Ishikawa (cell line): ENCODE measurements around the gene ZEB2.

ENCODE experiments used
- CEBPB ChIP-seq: IDR thresholded peaks from 2 replicates; pipeline ENCODE4 v1.6.1; 2012
- CREB1 ChIP-seq: IDR thresholded peaks from 2 replicates; pipeline ENCODE4 v1.6.1; 2012; ENCODE audit warnings: low read depth
- EGR1 ChIP-seq: IDR thresholded peaks from 2 replicates; pipeline ENCODE4 v1.6.1; 2012
- EP300 ChIP-seq: IDR thresholded peaks from 2 replicates; pipeline ENCODE4 v1.6.1; 2012; ENCODE audit warnings: borderline replicate concordance
- FOXM1 ChIP-seq: IDR thresholded peaks from 2 replicates; pipeline ENCODE4 v1.6.1; 2012; ENCODE audit warnings: low read depth, borderline replicate concordance
- MAX ChIP-seq: IDR thresholded peaks from 2 replicates; pipeline ENCODE4 v1.6.1; 2012
- NFIC ChIP-seq: IDR thresholded peaks from 2 replicates; pipeline ENCODE4 v1.6.1; 2012
- RAD21 ChIP-seq: IDR thresholded peaks from 2 replicates; pipeline ENCODE4 v1.6.1; 2012; ENCODE audit warnings: low read depth
- REST ChIP-seq: IDR thresholded peaks from 2 replicates; pipeline ENCODE4 v1.6.1; 2012; ENCODE audit warnings: low read depth, mild to moderate bottlenecking
- TCF12 ChIP-seq: IDR thresholded peaks from 2 replicates; pipeline ENCODE4 v1.6.1; 2012; ENCODE audit warnings: low read depth
- TEAD4 ChIP-seq: IDR thresholded peaks from 2 replicates; pipeline ENCODE4 v1.6.1; 2012
- USF1 ChIP-seq: IDR thresholded peaks from 2 replicates; pipeline ENCODE4 v1.6.1; 2012
- YY1 ChIP-seq: IDR thresholded peaks from 2 replicates; pipeline ENCODE4 v1.6.1; 2012; ENCODE audit warnings: low read depth
- ZBTB7A ChIP-seq: IDR thresholded peaks from 2 replicates; pipeline ENCODE4 v1.6.1; 2012; ENCODE audit warnings: low read depth

GRCh38 chr2:144466637-144467036 is 53.3 kb downstream of the ZEB2 start:
- TF ChIP-seq EP300 (no peak), EGR1 (no peak), FOXM1 (no peak), USF1 (no peak), YY1 (no peak), RAD21 (no peak), REST (no peak), TCF12 (no peak), NFIC (no peak), TEAD4 (no peak), CEBPB (no peak), ZBTB7A (no peak), MAX (no peak), CREB1 (no peak)
